ENCODE measurements around the gene ATL1.
"Not testable (repeated sequence)": the region's sequence is repeated elsewhere in the genome, so short reads cannot be mapped to it uniquely, and the experiment has no call there.

ATL1 gene

DNA sequence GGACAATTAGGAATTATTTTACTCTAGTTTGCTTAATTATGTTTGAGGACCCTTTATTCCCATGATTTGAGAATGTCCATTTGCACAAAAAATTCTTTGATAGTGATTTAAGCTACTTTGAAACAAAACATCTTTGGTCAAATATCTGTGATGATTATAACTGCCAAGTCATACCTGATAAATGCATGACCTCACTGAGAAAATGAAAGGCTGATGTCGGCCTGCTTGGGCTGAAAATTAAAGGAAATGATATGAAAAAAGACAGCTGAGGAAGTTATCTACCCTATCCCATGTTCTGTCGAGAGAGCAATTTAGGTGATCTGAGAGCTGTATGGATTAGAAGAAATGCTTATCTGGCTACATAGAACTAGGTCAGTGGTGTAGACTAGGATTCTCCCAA is 43.6 kb downstream of the ATL1 start:
- no peak for DNase-seq

GRCh38 chr14:50605766-50606165 is 45.8 kb downstream of the ATL1 start:
- DNase-seq = no peak

- no peak for DNase-seq
Observed at GRCh38 chr14:50606468-50606867, 46.5 kb downstream of the ATL1 start.

- no peak for DNase-seq
Observed at GRCh38 chr14:50607181-50607580, 47.2 kb downstream of the ATL1 start.

DNA sequence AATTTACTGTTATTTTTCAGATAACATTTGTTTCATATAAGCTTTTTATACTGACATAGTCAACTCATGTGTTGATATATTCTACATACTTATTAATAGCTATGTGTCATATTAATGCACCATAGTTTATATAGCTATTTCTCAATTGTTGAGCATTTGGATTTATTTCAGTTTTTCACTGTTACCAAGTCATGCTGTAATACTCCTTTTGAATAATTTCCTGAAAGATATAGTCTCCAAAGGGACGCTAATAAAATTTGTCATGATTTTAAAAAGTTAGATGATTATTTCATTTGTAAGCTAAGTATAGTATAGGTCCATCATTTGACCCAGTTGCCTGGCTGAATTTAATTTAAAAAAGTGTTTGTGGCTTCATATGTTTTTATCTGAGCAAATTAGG is 47.8 kb downstream of the ATL1 start:
- no peak for DNase-seq

DNA sequence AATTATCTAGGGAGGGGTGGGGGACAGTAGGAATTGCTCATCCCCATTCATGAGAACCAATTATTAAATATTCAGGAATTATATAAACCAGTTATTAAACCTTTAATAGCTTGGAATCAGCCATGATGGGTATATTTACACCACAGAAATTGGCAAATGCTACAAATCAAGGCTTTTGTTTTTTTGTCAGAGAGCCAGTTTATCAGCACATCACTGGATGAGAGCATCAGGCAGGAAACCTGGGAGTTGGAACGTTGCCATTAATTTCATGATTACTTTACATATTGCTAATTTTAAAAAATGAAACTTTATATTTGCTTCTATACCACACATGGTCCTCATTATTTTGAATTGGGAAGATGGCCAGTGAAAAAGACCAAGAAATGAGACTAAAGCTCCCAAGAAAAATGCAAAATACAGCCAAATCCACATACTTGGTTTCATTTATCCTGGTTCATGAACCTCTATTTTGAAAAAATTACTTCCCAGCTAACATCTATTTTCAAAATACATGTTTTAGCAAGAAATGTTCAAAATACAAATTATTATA is 48.4 kb downstream of the ATL1 start:
- no peak for DNase-seq

DNA sequence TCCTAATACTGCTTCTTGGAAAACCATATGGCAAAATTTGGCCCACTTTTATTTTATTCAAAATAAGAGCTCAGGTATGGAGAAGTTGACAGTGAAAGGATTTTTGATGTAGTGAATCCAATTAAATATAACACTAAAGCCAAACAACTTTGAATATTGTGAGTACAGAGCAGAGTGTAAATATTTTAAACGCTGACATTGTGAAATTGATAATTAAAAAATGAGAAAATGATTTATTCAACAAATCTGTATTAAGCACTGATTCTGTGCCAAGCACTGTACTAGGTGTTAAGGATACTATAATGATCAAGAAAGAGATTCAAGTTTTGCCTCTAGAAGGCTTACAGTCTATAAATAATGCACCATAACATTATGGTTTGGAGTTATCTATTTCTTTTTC is 50.5 kb downstream of the ATL1 start:
- no peak for DNase-seq

DNA sequence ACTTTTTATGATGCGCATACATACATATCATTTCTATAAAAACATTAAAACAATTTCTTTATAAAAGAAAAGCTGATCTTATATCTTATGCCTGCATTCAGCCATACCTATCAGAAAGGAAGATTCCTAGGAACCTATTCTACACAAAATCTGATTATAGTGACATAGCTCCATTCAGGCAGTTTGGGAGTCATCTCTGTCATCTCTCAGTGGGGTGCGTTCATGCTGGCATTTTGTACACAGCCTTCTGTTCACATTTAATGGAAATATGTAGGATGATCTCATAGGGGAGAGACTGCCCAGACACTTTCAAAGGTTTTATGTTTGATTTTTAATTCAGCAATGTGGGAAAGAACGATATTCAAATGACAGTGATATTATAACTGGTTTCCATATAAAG is 52.9 kb downstream of the ATL1 start:
- no peak for DNase-seq

DNA sequence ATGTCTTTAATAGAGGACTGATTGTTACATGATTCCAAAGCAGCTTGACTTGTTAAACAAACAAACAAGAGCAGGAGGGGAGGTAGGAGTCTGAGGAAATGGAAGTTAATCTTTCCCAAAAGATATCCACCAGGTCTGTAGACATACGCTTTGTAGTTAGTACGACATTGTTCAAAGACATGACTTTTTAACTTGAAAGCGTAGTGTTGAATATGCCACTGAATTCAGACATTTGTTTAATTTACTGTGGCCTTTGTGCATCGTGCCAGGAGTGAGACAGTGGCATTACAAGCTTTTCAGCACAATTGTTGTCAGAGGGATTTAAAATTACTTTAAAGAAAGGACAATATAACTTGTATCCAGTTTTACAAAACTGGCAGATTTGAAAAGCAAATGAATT is 55.1 kb downstream of the ATL1 start:
- DNase-seq = no peak

- no peak for DNase-seq
Observed at GRCh38 chr14:50615552-50615951, 55.6 kb downstream of the ATL1 start.

- no peak for DNase-seq
Observed at GRCh38 chr14:50616275-50616674, 56.3 kb downstream of the ATL1 start.

DNA sequence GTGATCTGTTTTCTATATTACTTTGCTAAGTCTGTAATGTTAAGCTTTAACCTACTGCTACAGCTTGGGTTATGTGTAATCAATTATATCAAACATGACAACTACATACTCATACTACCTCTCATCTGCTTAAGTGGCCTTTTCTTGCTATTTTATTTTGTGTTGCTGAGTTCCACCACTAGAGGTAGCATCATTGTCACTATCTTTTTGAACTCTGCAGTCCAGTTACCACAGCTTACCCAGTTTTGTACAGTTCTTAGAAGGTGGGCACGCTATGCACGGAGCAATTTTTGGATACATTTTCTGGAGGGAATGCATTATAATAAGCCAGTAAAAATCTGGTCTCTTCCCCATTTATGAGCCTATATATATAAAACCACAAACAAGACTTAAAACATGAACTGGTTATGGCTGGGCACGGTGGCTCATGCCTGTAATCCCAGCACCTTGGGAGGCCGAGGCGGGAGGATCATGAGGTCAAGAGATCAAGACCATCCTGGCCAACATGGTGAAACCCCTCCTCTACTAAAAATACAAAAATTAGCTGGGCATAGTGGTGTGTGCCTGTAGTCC is 59.7 kb downstream of the ATL1 start:
- peak; percentile 26 for DNase-seq

DNA sequence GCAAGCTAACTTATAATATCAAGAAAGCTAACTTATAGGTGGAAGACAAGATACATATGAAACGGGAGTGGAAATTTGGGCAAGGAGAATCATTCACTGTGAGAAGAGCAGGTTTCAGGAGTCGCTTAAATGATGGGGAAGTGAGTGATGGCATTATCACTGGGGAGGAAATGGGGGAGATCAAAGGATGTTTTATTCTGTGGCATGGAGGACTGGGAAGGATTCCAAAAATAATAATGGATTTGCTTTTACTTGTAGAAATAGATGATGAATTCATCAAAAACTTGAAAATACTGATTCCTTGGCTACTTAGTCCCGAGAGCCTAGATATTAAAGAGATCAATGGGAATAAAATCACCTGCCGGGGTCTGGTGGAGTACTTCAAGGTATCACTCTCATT is 60.4 kb downstream of the ATL1 start:
- DNase-seq = no peak

DNA sequence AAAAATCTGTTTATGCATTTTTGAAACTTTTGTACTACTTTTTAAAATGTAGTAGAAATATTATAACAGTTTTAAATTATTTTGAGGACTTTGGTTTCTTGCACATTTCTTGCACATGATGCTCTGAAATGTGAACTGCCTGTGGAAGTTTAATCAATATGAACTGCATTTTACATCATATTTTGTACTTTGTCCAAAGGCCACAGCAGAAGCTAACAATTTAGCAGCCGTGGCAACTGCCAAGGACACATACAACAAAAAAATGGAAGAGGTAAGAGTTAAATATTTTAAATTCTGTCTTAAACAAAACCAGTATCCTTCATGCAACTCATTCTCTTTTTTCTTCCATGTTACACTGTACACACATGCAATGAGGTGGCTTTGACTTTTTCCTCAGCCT is 63.0 kb downstream of the ATL1 start:
- no peak for DNase-seq

DNA sequence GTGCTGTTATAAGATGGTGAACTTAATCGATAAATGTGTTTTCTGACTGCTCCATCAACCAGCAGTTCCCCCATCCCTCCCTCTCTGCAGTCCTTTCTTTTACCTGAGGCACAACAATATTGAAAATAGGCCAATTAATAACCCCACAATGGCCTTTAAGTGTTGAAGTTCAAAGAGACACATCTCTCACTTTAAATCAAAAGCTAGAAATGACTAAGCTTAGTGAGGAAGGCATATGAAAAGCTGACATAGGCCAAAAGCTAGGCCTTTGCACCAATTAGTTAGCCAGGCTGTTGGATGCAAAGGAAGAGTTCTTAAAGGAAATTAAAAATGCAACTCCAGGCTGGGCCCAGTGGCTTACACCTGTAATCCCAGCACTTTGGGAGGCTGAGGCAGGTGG is 64.5 kb downstream of the ATL1 start:
- DNase-seq = no peak

GRCh38 chr14:50624947-50625346 is 65.0 kb downstream of the ATL1 start:
- not testable (repeated sequence) for DNase-seq

DNA sequence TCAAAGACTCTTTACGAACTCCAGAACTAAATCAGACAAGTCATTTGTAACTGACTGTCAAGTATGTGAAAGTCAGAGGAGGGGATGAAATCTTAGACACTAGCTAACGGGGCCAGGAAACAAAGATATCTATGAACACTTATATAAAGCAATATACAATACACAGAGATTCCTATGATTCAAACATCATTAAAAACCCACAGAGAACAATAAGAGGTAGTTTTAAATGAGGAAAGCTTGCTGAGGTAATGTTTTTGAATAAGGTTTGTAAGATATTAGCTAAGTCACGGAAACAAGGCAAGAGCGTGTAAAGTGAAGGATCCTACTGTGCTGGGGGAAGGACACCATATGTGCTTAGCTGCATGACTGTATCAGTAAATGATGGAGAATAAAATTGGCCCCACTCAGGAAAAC is 71.5 kb downstream of the ATL1 start:
- DNase-seq = no peak

- DNase-seq = no peak
Observed at GRCh38 chr14:50633954-50634353, 74.0 kb downstream of the ATL1 start.

DNA sequence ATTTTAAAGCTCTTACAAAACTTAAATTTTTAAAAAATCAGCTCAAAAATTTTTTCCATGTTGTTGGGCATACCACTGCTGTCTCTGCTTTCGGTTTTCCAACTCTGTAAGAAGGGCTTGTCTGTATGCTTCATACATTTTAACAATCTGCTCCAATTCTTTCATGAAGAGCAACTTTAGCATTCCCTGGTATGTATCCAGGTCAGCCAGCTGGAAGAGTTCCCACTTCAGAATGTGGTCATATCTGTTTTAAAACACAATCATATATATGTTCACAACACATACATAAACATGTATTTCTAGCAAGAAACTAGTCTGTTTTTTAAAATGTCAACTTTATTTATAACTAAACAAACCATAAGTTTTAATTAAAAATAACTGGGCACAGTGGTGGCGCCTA is 75.2 kb downstream of the ATL1 start:
- no peak for DNase-seq

DNA sequence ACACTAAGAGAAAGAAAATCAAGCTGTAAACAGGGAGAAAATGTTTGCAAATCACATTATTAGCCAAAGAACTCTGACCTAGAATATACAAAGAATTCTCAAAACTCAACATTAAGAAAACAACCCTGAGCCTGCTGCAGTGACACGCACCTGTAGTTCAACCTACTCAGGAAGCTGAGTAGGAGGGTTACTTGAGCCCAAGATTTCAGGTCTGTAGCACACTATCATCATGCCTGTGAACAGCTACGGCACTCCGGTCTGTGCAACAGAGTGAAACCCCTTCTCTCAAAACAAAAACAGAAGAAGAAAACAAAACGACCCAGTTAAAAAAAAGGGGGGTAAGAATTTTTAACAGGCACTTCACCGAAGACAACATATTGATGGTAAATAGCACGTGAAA is 87.3 kb downstream of the ATL1 start:
- DNase-seq = no peak

- no peak for DNase-seq
Observed at GRCh38 chr14:50647753-50648152, 87.8 kb downstream of the ATL1 start.

- no peak for DNase-seq
Observed at GRCh38 chr14:50649691-50650090, 89.7 kb downstream of the ATL1 start.

- DNase-seq = no peak
Observed at GRCh38 chr14:50656776-50657175, 96.8 kb downstream of the ATL1 start.

DNA sequence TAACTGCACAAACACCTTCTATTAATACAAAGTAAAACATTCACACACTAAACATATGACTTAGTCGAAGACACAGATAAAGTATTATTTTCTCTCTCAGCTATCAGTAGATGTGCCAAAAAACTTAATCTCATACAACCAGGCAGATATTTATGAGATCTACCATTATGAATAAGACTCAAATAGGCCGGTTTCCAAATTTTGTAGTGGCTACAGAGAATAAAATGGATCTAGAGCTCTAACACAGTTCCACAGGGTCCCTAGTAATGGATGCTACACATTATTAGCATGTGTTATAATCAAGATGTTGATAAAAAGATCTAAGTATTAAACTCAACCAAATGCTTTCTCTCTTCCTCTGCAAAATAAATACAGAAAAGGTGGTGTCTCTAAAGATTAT is 97.8 kb downstream of the ATL1 start:
- DNase-seq = no peak

- DNase-seq = no peak
Observed at GRCh38 chr14:50658203-50658602, 98.3 kb downstream of the ATL1 start.

Measured in NCI-H1092 treated with DMSO at 0.1 percent for 48 hours (cell line).